Stimulated activated naive CD8-positive, alpha-beta T cell treated with anti-CD3 and anti-CD28 coated beads, Interleukin-15, Interleukin-2, amounts not matched to agents 100 U/mL and 50 U/mL, for 24 hours (primary cell): Measurements from ENCODE around the gene NFYA.

Experiments used
- ATAC-seq: fragments of 150-1000 bp; cut with Tn5 transposase; one replicate; pipeline ENCODE4 v1.10.0; 2021
- DNase-seq: peaks from one replicate; pipeline ENCODE4 v3.0.0; 2021

NFYA gene

GRCh38 chr6:41046084-41046483 is 26.7 kb upstream of the NFYA start:
- ATAC-seq (no peak), DNase-seq (no peak)

GRCh38 chr6:41047306-41047705 is 25.5 kb upstream of the NFYA start:
- DNase-seq: no peak
- ATAC-seq: no peak

GRCh38 chr6:41047745-41048732 is 24.7 kb upstream of the NFYA start:
- DNase-seq (no peak), ATAC-seq (no peak)

GRCh38 chr6:41049521-41049920 is 23.3 kb upstream of the NFYA start:
- ATAC-seq (no peak), DNase-seq (no peak)

- ATAC-seq: no peak
- no peak for DNase-seq
Measured at GRCh38 chr6:41049955-41050354, 22.8 kb upstream of the NFYA start.

GRCh38 chr6:41050536-41050935 is 22.2 kb upstream of the NFYA start:
- DNase-seq: no peak
- no peak for ATAC-seq

- DNase-seq (no peak), ATAC-seq (peak; percentile 30)
Measured at GRCh38 chr6:41051873-41052272, 20.9 kb upstream of the NFYA start.

GRCh38 chr6:41053041-41053440 is 19.7 kb upstream of the NFYA start, which contains the start of gene APOBEC2:
APOBEC2 (plus strand) TSS chr6:41053202; CDS start chr6:41053348, 146 bp downstream.
- no peak for DNase-seq
- no peak for ATAC-seq

GRCh38 chr6:41054511-41054910 is 18.3 kb upstream of the NFYA start:
- ATAC-seq (no peak), DNase-seq (no peak)

- DNase-seq (no peak), ATAC-seq (no peak)
Measured at GRCh38 chr6:41055149-41055548, 17.6 kb upstream of the NFYA start.

- ATAC-seq (no peak), DNase-seq (no peak)
Measured at GRCh38 chr6:41056768-41057490, 15.8 kb upstream of the NFYA start.

GRCh38 chr6:41058783-41059181 is 14.0 kb upstream of the NFYA start:
- ATAC-seq (no peak), DNase-seq (no peak)

GRCh38 chr6:41059556-41059955 is 13.2 kb upstream of the NFYA start:
- DNase-seq (no peak), ATAC-seq (no peak)

- ATAC-seq: no peak
- no peak for DNase-seq
Measured at GRCh38 chr6:41061196-41061726, 11.5 kb upstream of the NFYA start.

- no peak for DNase-seq
- no peak for ATAC-seq
Measured at GRCh38 chr6:41062056-41062455, 10.7 kb upstream of the NFYA start.

- ATAC-seq: no peak
Measured at GRCh38 chr6:41063884-41064285, 8.9 kb upstream of the NFYA start.

GRCh38 chr6:41064841-41065240 is 7.9 kb upstream of the NFYA start:
- no peak for DNase-seq
- ATAC-seq: no peak

More at GRCh38 chr6:41063884-41064285, 8.9 kb upstream of the NFYA start:
- no peak for DNase-seq

- ATAC-seq (no peak), DNase-seq (no peak)
Measured at GRCh38 chr6:41065550-41066026, 7.2 kb upstream of the NFYA start.

GRCh38 chr6:41066867-41067304 is 5.9 kb upstream of the NFYA start:
- peak; percentile 69 for DNase-seq
- ATAC-seq: no peak

- DNase-seq (no peak), ATAC-seq (no peak)
Measured at GRCh38 chr6:41071501-41071922, 1.3 kb upstream of the NFYA start.

- ATAC-seq (peak; percentile 87), DNase-seq (peak; percentile 100)
Measured at GRCh38 chr6:41071923-41072835, 595 bp upstream of the NFYA start, which contains the start of gene OARD1. OARD1 (minus strand) TSS chr6:41072356; CDS start chr6:41071634, 722 bp downstream.
